IPS DF 6.9 (cell line): ENCODE data around the gene SRSF11.

Experiments
- DNase-seq: peaks from one replicate; pipeline ENCODE4 v3.0.0-alpha.2; 2013; ENCODE audit warnings: low read depth, low spot score
- H3K27ac ChIP-seq: one replicate; pipeline ENCODE4 v1.5.1; 2013; ENCODE audit warnings: low read length, control low read depth
- H3K27me3 ChIP-seq: 2 replicates; pipeline ENCODE4 v1.6.1; 2013; ENCODE audit warnings: mild to moderate bottlenecking, low read length; ENCODE audit not compliant: control insufficient read depth, insufficient read depth
- H3K36me3 ChIP-seq: 2 replicates; pipeline ENCODE4 v1.6.1; 2013; ENCODE audit warnings: low read length; ENCODE audit not compliant: control insufficient read depth, insufficient read depth
- H3K4me1 ChIP-seq: 2 replicates; pipeline ENCODE4 v1.6.1; 2013; ENCODE audit warnings: low read length; ENCODE audit not compliant: control insufficient read depth, insufficient read depth
- H3K4me3 ChIP-seq: 2 replicates; pipeline ENCODE4 v1.5.1; 2013; ENCODE audit warnings: mild to moderate bottlenecking, low read length
- H3K9me3 ChIP-seq: 2 replicates; pipeline ENCODE4 v1.6.1; 2013; ENCODE audit warnings: low read length, inconsistent platforms; ENCODE audit not compliant: control insufficient read depth, insufficient read depth
- WGBS: extraction: QIAGEN DNeasy Blood & Tissue Kit; methylation state at CpG from one replicate; pipeline ENCODE4 v1.1.7; 2013; ENCODE audit warnings: mixed read lengths, missing lambda C conversion rate; ENCODE audit not compliant: insufficient read length, insufficient coverage; 5-methylcytosine and 5-hydroxymethylcytosine counted together

The SRSF11 gene

DNA sequence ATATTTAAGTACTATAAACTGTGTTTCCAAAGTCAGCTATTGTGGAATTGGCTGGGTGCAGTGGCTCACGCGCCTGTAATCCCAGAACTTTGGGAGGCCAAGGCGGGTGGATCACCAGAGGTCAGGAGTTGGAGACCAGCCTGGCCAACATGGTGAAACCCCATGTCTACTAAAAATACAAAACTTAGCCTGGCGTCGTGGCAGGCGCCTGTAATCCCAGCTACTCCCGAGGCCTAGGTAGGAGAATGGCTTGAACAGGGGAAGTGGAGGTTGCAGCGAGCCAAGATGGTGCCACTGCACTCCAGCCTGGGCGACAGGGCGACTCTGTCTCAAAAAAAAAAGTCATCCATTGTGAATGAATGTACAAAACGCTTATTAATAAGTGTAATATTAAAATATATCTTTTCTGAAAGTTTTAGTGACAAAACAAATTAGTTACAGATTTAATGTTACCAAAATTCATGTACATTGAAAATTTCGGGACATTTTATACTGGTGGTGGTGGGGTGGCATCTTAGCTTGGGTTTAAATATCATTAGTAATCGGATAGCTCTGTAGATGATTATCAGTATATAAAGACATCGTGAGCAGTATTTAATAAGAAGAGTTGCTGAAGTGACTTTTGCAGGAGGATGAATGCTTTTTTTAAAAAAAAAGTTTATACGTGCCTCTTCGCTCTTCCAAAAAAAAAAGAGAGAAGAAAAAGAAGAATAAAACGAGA is 503 bp upstream of the SRSF11 start:
- H3K9me3 ChIP-seq: no peaks in the 10 kb centered on the region
- WGBS: no CpG with 5 or more reads among the region's 17 CpGs
- no peak for DNase-seq
- H3K27ac ChIP-seq: no peak overlapping the region
- H3K4me3 ChIP-seq: no peak overlapping the region; the same call in 1 of the 2 replicates
- H3K36me3 ChIP-seq: no peaks in the 10 kb centered on the region; the same call in 1 of the 2 replicates
- no peaks in the 10 kb centered on the region for H3K4me1 ChIP-seq
- H3K27me3 ChIP-seq: no peaks in the 10 kb centered on the region

DNA sequence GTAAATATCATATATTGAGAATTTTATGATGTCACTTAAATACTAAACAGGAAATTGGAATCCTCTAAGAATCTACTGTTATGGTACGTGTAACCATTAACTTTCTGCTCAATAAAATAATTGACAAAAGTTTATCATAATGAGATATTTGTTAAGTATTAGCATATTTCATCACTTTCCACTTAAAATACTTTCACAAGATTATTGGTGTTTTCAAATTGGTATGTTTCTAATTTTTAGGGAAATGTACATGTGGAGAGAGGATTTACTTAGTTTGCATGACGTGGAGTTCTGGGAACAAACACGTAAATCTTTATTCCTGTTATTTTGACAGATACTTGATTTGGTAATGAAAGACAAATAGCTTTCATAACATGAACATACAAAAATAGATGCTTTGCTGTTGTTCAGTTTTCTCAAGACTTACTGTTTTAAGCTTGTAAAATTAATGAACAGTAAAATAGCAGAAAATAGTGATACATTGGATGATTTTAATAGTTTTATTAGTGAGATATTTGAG is 1.6 kb downstream of the SRSF11 start:
- H3K4me1 ChIP-seq: no peaks in the 10 kb centered on the region
- H3K9me3 ChIP-seq: no peaks in the 10 kb centered on the region
- no peaks in the 10 kb centered on the region for H3K27me3 ChIP-seq
- no peak for DNase-seq
- H3K27ac ChIP-seq: no peak overlapping the region
- no CpG with 5 or more reads among the region's 3 CpGs for WGBS
- H3K4me3 ChIP-seq: no peak overlapping the region
- no peaks in the 10 kb centered on the region; the same call in 1 of the 2 replicates for H3K36me3 ChIP-seq

- H3K27me3 ChIP-seq: no peaks in the 10 kb centered on the region
- peaks cover 3% of the 10 kb centered on the region; the same call in 1 of the 2 replicates for H3K36me3 ChIP-seq
- no peaks in the 10 kb centered on the region for H3K9me3 ChIP-seq
- H3K27ac ChIP-seq: no peak overlapping the region
- DNase-seq: no peak
- no peaks in the 10 kb centered on the region for H3K4me1 ChIP-seq
- no peak overlapping the region for H3K4me3 ChIP-seq
- no CpG with 5 or more reads among the region's 2 CpGs for WGBS
Measured at GRCh38 chr1:70224954-70225353, 3.8 kb downstream of the SRSF11 start.

DNA sequence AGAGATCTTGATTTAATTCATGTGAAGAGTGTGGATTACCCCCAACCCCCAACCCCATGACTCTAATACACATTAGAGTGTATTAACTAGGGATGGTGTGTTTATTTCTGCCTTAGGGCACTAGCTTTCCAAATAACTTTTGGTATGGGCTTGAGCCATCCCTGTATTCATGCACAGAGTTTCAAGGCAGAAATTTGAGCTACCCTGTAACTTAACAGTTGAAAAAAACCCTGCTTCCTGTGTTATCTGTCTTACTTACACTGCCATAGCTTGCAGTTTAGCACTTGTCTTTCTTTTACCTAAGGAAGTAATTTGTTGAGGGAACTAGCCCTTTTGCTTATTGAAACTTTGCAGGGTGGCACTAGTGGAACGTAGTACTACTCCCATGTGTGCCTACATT is 6.3 kb downstream of the SRSF11 start:
- Histone ChIP-seq H3K4me3 (no peak overlapping the region), H3K27me3 (no peaks in the 10 kb centered on the region), H3K36me3 (peaks cover 8% of the 10 kb centered on the region; the same call in 1 of the 2 replicates), H3K4me1 (no peaks in the 10 kb centered on the region), H3K27ac (no peak overlapping the region), H3K9me3 (no peaks in the 10 kb centered on the region)
- DNase-seq: no peak
- no CpG with 5 or more reads among the region's 1 CpG for WGBS

DNA sequence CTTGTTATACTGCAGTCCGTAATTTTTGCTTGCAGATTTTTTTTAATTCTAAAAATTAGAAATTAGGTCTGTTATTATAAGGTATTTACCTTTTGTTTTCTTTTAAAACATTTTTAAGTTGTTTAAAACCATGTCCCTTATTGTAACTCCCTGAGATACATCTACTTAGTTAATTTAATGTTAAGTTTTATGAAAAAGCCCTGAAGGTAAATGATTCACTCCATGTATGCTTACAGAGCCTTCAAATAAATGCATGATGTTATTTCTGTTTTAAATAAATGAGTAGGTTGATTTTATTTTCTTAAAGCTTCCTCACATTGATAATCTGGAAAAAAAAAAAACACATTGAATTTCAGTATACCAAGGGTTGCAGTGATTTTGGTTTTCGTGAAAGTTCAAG is 7.5 kb downstream of the SRSF11 start:
- Histone ChIP-seq H3K36me3 (peaks cover 13% of the 10 kb centered on the region; the same call in 1 of the 2 replicates), H3K4me1 (no peaks in the 10 kb centered on the region), H3K27ac (no peak overlapping the region), H3K27me3 (no peaks in the 10 kb centered on the region), H3K9me3 (no peaks in the 10 kb centered on the region), H3K4me3 (no peak overlapping the region)
- DNase-seq: no peak
- no CpG with 5 or more reads among the region's 2 CpGs for WGBS

DNA sequence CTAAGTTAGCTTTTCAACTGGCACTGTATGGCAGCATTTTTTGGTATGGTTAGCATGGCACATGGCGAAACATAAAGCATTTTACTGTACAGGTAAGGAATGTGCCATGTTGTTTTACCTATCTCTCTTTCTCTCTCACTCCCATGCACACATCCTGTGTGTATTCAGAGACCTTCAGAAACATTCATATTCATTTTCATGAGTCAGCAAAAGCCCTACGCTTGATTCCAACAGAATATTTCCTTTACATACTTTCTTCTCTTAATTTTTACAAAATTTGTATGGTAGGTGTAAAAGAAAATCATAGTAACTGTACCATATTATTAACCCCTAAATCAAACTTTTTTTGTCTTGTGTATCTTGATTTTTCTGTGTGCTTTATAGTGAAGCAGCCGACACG is 10.3 kb downstream of the SRSF11 start:
- DNase-seq: no peak
- Histone ChIP-seq H3K27ac (no peak overlapping the region), H3K9me3 (no peaks in the 10 kb centered on the region), H3K4me1 (no peaks in the 10 kb centered on the region), H3K36me3 (peaks cover 20% of the 10 kb centered on the region; the same call in 1 of the 2 replicates), H3K27me3 (no peaks in the 10 kb centered on the region), H3K4me3 (no peak overlapping the region)
- WGBS: 100% methylated on average over 1 of the region's 4 CpGs

- Histone ChIP-seq H3K4me1 (no peaks in the 10 kb centered on the region), H3K36me3 (peaks cover 20% of the 10 kb centered on the region; the same call in 1 of the 2 replicates), H3K4me3 (no peak overlapping the region), H3K9me3 (no peaks in the 10 kb centered on the region), H3K27me3 (no peaks in the 10 kb centered on the region), H3K27ac (no peak overlapping the region)
- DNase-seq: no peak
Measured at GRCh38 chr1:70234733-70235132, 13.6 kb downstream of the SRSF11 start.

DNA sequence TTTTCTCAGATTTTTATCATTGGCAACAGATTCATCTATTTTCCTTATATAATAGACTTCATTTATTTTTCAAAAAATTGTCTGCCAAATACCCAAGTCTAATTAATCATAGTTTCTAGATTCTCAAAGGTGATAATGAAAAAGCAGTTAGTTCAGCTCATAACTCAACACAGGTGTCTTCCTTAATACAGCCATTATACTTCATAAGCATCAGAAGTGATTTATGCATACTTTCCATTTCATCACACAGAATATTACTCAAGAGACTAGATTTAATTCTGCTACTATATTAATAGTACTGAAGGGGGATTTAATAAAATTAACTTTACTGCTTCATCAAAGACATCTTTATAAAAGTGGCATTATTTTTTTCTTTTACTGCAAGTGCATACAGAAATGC is 18.8 kb downstream of the SRSF11 start:
- peaks cover 9% of the 10 kb centered on the region; the same call in 1 of the 2 replicates for H3K36me3 ChIP-seq
- no peaks in the 10 kb centered on the region for H3K4me1 ChIP-seq
- H3K9me3 ChIP-seq: no peaks in the 10 kb centered on the region
- H3K4me3 ChIP-seq: no peak overlapping the region
- no peak for DNase-seq
- no peak overlapping the region for H3K27ac ChIP-seq
- no peaks in the 10 kb centered on the region for H3K27me3 ChIP-seq

DNA sequence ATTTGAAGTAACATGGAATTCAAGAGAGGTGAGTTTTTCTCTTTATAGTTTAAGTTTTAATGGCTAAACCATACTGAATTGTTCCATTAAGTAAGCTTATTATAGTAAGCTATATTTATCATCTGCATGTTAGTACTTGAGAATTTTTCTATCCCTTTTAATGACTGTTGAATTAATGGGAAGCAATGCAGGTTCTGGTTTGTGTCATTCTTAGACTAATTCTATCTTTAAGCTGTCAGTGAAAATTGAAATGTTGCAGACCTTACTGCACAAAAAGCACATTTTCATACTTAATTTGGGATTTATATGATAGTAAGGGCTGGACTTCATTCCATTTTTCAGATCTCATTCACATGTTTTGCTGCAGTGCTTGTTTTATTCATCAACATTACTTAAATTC is 25.9 kb downstream of the SRSF11 start:
- Histone ChIP-seq H3K4me1 (no peaks in the 10 kb centered on the region), H3K36me3 (peaks cover 13% of the 10 kb centered on the region; the same call in 1 of the 2 replicates), H3K27me3 (no peaks in the 10 kb centered on the region), H3K4me3 (no peak overlapping the region), H3K27ac (no peak overlapping the region), H3K9me3 (no peaks in the 10 kb centered on the region)
- no peak for DNase-seq

DNA sequence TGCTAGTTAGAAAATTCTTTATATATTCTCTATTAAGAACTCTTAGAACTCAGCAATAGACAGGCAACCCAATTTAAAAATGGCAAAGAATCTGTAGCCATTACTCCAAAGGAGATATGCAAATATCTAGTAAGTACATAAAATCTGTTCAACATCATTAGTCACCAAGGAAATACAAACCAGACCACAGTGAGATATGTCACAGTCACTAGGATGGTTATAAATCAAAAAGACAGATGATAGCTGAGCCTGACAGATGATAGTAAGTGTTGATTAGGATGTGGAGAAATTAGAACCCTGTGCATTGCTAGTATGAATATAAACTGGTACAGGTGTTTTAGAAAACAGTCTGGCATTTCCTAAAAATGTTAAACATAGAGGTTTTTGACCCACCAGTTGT is 26.6 kb downstream of the SRSF11 start:
- Histone ChIP-seq H3K27ac (no peak overlapping the region), H3K4me3 (no peak overlapping the region), H3K36me3 (peaks cover 13% of the 10 kb centered on the region; the same call in 1 of the 2 replicates), H3K4me1 (no peaks in the 10 kb centered on the region), H3K27me3 (no peaks in the 10 kb centered on the region), H3K9me3 (no peaks in the 10 kb centered on the region)
- DNase-seq: no peak

- no CpG with 5 or more reads among the region's 4 CpGs for WGBS
- Histone ChIP-seq H3K9me3 (no peaks in the 10 kb centered on the region), H3K4me3 (no peak overlapping the region), H3K27ac (no peak overlapping the region), H3K4me1 (no peaks in the 10 kb centered on the region), H3K36me3 (peaks cover 13% of the 10 kb centered on the region; the same call in 1 of the 2 replicates), H3K27me3 (no peaks in the 10 kb centered on the region)
- DNase-seq: no peak
Measured at GRCh38 chr1:70248729-70249128, 27.5 kb downstream of the SRSF11 start.
